ENCODE results near the gene JPH2.

Gene JPH2

GRCh38 chr20:44182863-44183262 lies 4.1 kb downstream of the JPH2 start:
- TF ChIP-seq, protein P1, sequence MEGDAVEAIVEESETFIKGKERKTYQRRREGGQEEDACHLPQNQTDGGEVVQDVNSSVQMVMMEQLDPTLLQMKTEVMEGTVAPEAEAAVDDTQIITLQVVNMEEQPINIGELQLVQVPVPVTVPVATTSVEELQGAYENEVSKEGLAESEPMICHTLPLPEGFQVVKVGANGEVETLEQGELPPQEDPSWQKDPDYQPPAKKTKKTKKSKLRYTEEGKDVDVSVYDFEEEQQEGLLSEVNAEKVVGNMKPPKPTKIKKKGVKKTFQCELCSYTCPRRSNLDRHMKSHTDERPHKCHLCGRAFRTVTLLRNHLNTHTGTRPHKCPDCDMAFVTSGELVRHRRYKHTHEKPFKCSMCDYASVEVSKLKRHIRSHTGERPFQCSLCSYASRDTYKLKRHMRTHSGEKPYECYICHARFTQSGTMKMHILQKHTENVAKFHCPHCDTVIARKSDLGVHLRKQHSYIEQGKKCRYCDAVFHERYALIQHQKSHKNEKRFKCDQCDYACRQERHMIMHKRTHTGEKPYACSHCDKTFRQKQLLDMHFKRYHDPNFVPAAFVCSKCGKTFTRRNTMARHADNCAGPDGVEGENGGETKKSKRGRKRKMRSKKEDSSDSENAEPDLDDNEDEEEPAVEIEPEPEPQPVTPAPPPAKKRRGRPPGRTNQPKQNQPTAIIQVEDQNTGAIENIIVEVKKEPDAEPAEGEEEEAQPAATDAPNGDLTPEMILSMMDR (IDR thresholded peaks at IDR 0.05) = no peak

DNA sequence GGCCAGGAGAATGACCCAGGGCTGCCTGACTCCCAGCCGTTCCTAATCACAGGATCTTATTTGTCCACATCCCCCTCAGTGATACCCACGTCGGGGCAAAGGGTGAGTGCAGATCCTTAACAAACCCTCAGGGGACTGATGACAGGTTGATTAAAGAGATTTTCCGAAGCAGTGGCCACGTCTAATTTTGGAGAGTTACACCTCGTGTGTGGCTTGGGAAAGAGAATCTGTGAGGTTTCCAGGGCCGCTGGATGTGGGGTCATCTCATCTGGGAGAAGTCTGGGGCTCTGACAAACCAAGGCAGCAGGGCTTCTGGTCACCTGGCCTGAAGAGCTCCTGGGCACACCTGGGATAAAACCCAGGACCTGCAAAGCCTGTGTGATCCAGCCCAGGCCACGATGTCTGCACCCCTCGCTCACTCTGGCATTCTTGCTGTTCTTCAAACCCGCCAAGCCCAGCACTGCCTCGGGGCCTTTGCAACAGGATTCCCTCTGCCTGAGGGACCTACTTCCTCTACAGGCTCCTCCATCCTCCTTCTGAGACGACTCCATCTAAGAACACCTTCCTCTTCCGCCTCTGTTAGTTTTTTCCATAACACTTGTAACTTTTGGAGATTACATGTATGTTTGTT lies 4.7 kb downstream of the JPH2 start:
- TF ChIP-seq, protein P1 (IDR thresholded peaks at IDR 0.05) = no peak

DNA sequence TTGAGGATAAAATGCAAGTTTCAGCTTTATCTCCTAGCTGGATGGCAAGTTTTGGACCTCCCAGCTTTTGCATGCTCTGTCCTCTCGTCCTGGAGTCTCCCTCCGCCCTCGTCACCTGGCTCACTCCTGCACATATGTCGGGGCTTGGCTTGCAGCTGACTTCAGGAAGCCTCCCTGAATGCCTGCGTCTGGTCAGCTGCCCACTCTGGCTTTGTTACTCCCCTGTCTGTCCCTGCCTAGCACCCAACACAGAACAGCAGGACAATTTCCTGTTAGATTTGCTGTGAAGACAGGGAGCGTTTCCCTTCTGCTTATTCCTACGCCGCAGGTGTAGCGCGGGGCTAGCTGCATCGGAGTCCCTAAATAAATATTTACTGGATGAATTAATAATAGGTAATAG lies 5.4 kb downstream of the JPH2 start:
- TF ChIP-seq, protein P1 (IDR thresholded peaks at IDR 0.05) = no peak

DNA sequence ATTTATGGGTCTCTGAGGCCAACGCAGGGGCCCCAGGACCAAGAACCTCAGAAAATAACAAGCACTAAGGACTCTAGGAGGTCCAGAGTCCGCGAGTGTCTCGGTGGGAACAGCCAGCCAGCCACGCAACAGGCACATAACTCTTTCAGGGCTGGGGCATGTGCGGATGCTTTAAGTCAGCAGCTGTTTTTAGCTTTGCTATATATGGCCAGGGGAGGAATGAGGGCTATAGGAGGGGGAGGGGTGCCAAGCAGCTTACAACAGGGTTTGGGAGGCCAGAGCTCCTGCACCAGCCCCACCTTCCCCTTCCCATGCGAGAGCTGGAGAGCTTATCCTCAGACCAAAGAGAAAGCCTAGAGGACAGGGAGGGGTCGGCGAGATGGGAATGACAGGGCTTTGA lies 6.2 kb downstream of the JPH2 start:
- TF ChIP-seq, protein P1 (IDR thresholded peaks at IDR 0.05) = no peak

DNA sequence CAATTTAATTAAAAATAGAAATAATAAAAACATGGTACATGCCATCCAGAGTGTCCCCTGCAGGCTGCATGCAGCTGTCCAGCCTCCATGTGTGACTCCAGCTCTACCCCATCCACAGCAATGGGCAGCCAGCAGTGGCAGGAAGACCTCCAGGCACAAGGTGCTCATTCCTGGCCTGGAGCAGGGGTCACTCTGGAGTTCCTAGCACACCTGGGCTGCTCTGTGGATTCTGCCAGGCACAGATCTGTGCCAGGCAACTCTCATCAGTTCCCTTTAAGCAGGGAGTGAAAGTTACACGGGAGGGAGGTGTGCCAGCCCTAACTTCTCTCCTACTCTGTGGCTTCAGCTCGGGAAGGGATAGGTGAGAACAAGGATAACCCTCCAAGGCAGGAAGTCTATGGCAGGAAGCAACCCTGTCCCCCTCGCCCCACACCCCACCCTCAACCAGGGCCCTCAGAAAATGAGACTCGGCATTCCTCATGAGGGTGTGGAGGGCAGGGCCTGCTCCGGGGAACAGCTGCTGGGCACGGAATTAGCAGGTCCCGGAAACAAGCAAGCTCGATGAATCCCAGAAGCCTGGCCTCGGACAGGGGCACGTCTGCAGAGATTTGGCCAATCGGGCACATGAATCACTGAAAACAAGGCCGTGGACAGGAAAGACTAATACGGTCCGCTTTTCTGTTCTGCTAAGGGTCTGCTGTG lies 10.0 kb downstream of the JPH2 start:
- TF ChIP-seq, protein P1 (IDR thresholded peaks at IDR 0.05) = no peak

DNA sequence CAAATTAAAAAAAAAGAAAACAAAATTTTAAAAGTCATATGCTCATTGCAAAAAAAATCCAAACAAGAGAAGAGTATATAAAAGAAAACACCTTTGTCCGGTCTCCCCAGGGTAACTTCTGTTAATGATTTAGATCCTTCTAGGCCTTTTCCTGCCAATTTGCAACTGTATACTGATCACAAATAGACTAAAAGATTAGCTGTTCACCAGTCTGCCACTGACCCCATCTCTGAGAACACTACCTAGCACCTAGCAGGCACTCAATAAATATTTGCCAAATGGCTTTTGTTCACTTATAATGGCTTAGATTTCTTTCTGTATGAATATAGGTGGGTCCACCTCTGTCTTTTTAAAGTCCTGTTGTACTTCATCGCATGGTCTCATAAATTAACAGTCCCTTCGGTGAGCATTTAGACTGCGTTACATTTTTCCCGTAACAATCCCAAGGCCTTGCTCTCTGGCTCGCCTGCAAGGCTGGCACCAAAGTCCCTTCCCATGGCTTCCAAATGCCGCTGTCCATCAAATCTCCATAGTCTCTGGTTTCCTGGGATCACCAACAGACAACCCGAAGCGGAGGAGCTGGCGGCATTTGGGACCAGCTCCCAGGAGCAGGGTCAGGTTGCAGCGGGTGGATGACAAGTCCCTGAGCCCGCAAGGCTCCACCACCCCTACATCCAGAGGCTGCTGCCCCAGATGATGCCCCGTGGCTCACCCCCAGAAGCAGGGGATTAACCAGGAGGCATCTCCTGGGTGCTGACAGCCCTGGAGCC lies 11.8 kb downstream of the JPH2 start:
- TF ChIP-seq, protein P1 (IDR thresholded peaks at IDR 0.05) = no peak

GRCh38 chr20:44173846-44174245 lies 13.1 kb downstream of the JPH2 start:
- TF ChIP-seq, protein P1 (IDR thresholded peaks at IDR 0.05) = no peak
